Limb (tissue), 2 donors: Measurements from ENCODE around the gene RAD51B.
"Not testable (repeated sequence)": the region's sequence is repeated elsewhere in the genome, so short reads cannot be mapped to it uniquely, and the experiment has no call there.

ENCODE experiments used
- DNase-seq, 2 donors: peaks; one replicate each; pipeline ENCODE4 v3.0.0-alpha.2; 2016; ENCODE audit errors: extremely low spot score in 2 of 2

RAD51B gene

GRCh38 chr14:68199554-68200151, 380.1 kb downstream of the RAD51B start:
- DNase-seq: no peak

DNA sequence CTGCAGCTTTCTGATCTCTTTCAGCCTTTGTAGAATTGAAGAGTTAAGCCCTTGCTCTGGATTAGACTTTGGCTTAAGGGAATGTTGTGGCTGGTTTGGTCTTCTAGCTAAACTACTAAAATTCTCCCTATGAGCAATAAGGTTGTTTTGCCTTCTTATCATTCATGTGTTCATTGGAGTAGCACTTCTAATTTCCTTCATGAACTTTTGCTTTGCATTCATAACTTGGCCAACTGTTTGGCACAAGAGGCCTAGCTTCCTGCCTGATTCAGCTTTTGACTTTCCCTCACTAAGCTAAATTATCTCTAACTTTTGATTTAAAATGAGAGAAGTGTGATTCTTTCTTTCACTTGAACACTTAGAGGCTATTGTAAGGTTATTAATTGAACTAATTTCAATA, 384.3 kb downstream of the RAD51B start:
- no peak for DNase-seq

DNA sequence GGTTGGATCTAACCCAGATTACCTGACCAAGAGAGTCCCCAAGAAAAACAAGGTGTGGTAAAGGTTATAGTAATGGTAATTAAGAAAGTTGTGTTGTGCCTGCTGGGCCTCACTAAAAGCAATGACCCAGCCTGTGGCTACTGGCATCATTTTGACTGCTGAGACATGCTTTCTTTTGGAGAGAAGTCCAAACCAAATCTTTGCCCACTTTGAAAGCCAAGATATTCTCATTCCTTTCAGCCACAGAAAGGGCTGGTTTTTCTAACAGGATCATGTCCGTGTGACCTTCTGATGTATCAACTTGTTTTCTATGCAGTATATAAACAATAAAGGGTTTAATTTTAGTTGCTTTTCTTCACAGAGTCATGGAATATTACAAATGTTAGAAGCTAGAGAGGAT, 388.6 kb downstream of the RAD51B start:
- DNase-seq: no peak

- DNase-seq: no peak
Measured at GRCh38 chr14:68208626-68209317, 389.2 kb downstream of the RAD51B start.

- DNase-seq: no peak
Measured at GRCh38 chr14:68210729-68211299, 391.2 kb downstream of the RAD51B start.

DNA sequence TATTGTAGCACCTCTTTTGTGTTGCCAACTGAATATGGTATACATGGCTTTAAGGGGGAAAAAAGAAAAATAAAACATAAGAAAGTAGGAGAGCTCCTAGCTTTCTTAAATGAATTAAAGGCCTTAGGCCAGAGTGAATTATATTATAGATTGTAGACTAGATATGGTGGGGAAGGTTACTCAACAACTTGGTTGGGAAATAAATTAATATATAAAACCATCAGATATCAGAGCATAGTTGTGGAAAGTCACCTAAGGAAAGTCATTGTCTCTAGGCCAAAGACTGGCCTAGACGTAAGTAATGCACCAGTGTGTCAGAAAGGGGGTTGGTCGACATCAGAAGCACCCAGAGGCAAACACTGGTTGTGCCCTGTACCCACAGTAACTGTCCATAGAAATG, 391.8 kb downstream of the RAD51B start:
- DNase-seq: no peak

- no peak for DNase-seq
Measured at GRCh38 chr14:68211886-68212285, 392.3 kb downstream of the RAD51B start.

DNA sequence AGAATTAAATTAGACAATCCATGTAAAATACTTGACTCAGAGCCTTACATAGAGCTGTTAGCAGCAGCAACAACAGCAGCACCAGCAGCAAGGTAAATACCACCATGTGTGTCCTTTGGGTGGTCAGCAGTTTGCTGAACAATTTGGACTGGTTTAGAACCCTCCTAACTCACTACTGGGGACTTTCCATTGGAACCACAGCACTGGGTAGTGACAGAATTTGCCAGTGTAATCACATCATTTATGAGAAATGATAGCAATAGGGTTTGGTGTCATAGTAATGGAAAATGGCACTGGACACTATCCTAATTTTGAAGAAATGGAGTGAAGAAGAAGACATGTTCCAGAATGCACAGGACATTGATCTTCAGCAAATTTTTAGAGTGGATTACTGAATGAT, 392.8 kb downstream of the RAD51B start:
- DNase-seq: no peak

DNA sequence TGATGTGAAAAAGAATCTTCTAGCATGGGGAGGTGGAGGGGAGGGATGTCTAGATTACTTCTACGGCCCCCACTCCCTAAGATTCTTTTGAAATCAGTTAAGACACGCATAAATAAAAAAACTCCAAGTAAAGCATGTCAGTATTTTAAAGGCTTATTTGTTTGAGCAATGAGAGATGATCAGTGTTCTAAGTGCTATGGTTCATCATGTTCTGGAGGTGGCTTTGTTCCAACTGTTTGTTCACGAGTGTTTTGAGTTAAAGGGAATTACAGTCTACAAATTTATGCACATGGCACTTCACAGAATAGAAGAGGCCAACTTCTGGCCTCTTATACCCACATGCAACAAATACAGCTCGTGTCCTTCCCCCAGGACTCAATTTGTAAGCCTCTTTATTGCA, 394.9 kb downstream of the RAD51B start:
- DNase-seq: no peak

- DNase-seq: no peak
Measured at GRCh38 chr14:68215629-68216028, 396.1 kb downstream of the RAD51B start.

DNA sequence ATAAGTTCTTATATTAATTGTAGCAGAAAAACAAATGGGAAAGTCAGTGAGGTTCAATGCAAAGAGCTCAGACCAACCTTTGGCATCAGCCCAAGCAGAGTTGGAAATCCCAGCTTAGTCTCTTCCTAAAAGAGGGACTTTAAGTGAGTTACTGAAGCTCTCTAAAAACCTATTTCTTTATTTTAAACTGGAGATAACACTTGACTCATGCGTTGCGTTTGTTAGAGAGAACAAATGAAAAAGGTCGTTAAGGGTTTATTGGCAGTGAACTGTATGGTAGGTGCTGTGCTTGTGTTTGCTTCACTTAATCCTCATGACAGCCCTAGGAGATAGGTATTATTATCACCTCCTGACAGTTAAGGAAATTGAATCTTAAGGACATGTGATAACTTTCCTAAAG, 396.5 kb downstream of the RAD51B start:
- no peak for DNase-seq

GRCh38 chr14:68216957-68217356, 397.4 kb downstream of the RAD51B start:
- DNase-seq: no peak

DNA sequence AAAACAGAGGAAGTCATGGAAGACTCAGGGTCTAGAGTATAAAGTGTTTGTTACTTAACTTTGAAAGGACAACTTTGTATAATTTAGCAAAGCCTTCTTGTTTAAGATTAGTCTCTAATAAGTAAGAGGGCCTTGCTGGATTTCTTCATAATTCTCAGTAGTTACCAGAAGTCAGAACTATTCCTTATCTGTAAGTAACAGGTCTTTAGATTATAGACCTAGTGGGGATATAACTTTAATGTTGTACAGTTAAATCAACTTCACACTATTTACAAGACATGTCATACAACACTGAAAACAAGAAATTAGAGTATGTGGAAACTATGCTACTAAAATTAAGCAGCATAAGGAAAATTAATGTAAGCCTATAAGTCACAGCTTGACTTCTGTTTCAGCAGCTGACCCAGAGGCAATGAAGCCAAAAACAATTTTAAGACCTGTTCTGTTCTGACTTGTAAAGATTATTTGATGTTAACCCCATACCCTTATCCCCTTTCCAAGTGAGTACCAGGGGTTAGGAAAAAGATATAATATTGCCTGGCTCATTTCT, 398.3 kb downstream of the RAD51B start:
- no peak for DNase-seq

DNA sequence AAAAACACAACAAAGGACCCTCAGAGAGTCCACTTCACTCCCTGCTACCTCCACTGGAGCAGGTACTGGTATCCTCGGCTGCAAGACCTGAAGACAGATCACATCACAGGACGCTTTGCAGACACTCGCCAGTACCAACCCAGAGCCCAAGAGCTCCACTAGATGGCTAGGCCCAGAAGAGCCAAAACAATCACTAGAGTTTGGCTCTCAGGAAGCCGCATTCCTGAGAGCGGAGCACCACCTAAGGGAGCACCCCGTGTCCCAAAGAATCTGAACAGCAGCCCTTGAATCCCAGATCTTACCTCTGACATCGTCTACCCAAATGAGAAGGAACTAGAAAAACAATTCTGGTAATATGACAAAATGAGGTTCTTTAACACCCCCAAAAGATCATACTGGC, 399.8 kb downstream of the RAD51B start:
- no peak for DNase-seq

GRCh38 chr14:68221046-68221445, 401.5 kb downstream of the RAD51B start:
- DNase-seq: not testable (repeated sequence)

DNA sequence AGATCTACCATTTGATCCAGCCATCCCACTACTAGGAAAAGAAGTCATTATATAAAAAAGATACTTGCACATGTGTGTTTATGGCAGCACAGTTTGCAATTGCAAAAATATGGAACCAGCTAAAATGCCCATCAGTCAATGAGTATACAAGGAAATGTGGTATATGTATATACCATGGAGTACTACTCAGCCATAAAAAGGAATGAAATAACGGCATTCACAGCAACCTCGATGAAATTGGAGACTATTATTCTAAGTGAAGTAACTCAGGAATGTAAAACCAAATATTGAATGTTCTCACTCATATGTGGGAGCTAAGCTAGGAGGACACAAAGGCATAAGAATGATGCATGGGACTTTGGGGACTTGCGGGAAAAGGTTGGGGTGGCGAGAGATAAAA, 402.6 kb downstream of the RAD51B start:
- no peak for DNase-seq

GRCh38 chr14:68222726-68223125, 403.1 kb downstream of the RAD51B start:
- DNase-seq: no peak

DNA sequence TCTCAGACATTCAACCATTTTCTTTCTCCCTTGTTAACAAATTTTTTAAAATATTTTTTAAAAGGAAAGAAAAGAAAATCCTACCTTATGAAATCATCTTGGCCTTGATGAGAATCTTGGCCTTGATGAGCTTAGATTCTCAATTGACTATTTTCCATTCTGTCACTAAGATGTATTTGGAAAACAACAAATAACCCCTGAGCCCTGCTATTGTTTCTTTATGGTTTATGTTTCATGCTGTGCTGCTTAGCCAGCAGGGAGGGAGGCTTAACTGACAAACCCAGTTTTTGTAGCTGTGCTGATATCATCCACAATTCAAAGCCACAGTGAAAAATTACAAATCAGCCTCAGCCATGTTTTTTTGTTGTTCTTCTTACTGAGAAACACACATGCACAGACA, 404.1 kb downstream of the RAD51B start:
- no peak for DNase-seq

DNA sequence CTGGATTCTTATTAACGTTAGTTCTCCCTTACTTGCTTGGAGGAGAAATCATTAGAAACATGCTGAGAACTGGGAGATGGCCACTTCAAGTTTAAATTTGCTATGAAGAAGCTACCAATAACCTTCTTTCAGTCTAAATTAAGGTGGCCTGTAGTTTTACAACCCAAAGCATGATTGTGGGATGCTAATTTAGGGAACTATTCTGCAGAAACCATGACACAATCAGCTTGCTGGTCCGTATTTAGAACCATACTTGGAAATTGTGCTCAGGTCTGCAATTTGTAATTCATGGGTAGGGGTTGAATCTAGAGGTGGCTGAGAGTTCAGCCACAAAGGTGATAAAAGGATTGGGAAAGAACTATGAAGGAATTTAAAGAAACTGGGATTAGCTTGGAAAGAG, 405.7 kb downstream of the RAD51B start:
- no peak for DNase-seq

GRCh38 chr14:68226523-68226922, 406.9 kb downstream of the RAD51B start:
- DNase-seq: no peak

- DNase-seq: no peak
Measured at GRCh38 chr14:68228656-68229055, 409.1 kb downstream of the RAD51B start.

- DNase-seq: no peak
Measured at GRCh38 chr14:68229423-68230100, 410.0 kb downstream of the RAD51B start.
